Endothelial cell (in vitro differentiated cells): Measurements from ENCODE around the gene KCNJ4. TPM values are rescaled to one million over a fixed set of nuclear protein-coding genes. Genes with fewer than 3 reads are reported as not detected.

ENCODE experiments used
- DNase-seq: peaks from one replicate; pipeline ENCODE4 v3.0.0; 2021; ENCODE audit warnings: low spot score
- H3K27ac Mint-ChIP-seq: one replicate; pipeline ENCODE4 v1.8.0; 2021; ENCODE audit warnings: mixed read lengths, inconsistent platforms; ENCODE audit not compliant: unreplicated experiment
- H3K27me3 Mint-ChIP-seq: one replicate; pipeline ENCODE4 v1.8.0; 2021; ENCODE audit warnings: mild to moderate bottlenecking, moderate library complexity, mixed read lengths, inconsistent platforms; ENCODE audit not compliant: unreplicated experiment
- H3K36me3 Mint-ChIP-seq: one replicate; pipeline ENCODE4 v1.8.0; 2021; ENCODE audit warnings: mild to moderate bottlenecking, low read depth, mixed read lengths, inconsistent platforms; ENCODE audit not compliant: unreplicated experiment
- H3K4me1 Mint-ChIP-seq: one replicate; pipeline ENCODE4 v1.8.0; 2021; ENCODE audit warnings: mild to moderate bottlenecking, mixed read lengths, inconsistent platforms; ENCODE audit not compliant: unreplicated experiment
- H3K4me3 Mint-ChIP-seq: one replicate; pipeline ENCODE4 v1.8.0; 2021; ENCODE audit warnings: mild to moderate bottlenecking, mixed read lengths, inconsistent platforms; ENCODE audit not compliant: unreplicated experiment
- H3K9me3 Mint-ChIP-seq: one replicate; pipeline ENCODE4 v1.8.0; 2021; ENCODE audit warnings: mixed read lengths, inconsistent platforms; ENCODE audit not compliant: unreplicated experiment
- CTCF ChIP-seq: fragments of 200-600 bp; sonication (generic); IDR thresholded peaks from one replicate; pipeline ENCODE4 v1.5.0; 2021; ENCODE audit warnings: antibody characterized with exemption; ENCODE audit not compliant: unreplicated experiment
- total RNA-seq: library from RNA; stranded (reverse); fragmentation: NEBNext Ultra II Directional; extraction: Animal tissue kit (Norgen Biotek cat#: 25700); gene quantifications from one replicate; pipeline ENCODE4 v1.2.1, GENCODE V29; 2021; ENCODE audit not compliant: unreplicated experiment

Gene KCNJ4
- total RNA-seq, 1 donor from 2014 or later: 0.21 TPM

GRCh38 chr22:38450234-38450797 is 4.7 kb downstream of the KCNJ4 start:
- Mint-ChIP-seq H3K4me3 (no peak overlapping the region), H3K9me3 (no peaks in the 10 kb centered on the region), H3K27ac (no peak overlapping the region), H3K27me3 (peaks cover 18% of the 10 kb centered on the region), H3K4me1 (peaks cover 2% of the 10 kb centered on the region), H3K36me3 (peaks cover 6% of the 10 kb centered on the region)
- TF ChIP-seq CTCF: no peak
- no peak for DNase-seq

DNA sequence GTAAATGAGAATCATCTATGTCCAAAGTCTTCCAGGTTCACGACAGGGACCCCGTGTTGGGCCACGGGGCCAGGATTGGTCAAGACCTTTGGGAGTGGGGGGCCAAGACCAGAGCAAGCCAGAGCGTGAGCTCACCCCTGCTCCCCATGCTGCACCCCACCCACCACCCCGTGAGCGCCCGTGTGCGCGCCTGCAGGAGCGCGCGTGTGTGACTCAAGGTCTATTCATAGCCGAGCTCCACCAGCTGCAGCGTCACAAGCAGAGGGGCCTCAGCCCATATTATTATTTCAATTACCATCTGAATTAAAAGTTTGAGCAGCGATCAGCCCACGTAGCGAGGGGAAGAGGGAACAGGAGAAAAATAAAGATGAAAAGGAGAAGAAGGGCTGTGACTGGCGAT is 5.2 kb downstream of the KCNJ4 start:
- Mint-ChIP-seq H3K36me3 (peaks cover 6% of the 10 kb centered on the region), H3K4me1 (peaks cover 2% of the 10 kb centered on the region), H3K4me3 (no peak overlapping the region), H3K27ac (no peak overlapping the region), H3K9me3 (no peaks in the 10 kb centered on the region), H3K27me3 (peaks cover 20% of the 10 kb centered on the region)
- DNase-seq: no peak
- no peak for TF ChIP-seq CTCF

DNA sequence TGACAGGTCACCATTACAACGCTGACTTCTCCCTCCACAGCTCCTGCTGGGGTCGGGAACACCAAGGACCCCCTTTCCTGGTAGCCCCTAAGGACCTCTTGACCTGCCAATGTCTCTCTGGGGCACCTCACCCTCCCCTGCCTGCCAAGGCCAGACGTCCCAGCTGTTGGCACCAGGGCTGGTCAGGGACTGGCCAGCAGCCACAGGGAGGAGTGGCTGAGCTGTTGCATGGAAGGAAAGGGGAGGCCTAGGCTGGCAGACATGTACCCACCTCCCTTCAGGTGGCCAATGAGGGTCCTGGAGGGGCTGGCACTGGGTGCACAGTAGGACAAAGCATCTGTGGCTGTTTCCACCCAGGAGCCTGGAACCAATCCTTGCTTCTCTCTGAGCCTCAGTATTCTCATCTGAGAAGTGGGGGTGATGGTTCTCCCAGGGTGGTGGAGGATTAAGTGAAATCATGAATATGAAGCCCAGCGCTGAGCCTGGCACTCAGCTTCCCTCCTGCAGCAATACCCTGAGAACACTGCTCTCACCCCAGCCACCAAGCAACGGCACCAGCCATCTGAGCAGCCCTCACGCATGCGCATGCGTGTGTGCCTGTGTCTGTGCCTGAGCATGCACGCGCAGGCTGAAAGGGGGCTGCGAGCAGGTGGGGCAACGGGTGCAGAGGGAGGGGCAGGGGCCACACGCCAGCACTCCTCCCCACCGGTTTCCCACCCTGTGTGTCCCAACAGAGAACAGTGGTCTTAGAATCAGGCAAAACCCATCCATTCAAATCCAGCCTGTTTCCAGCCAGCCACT is 5.9 kb downstream of the KCNJ4 start:
- peaks cover 6% of the 10 kb centered on the region for H3K36me3 Mint-ChIP-seq
- H3K9me3 Mint-ChIP-seq: no peaks in the 10 kb centered on the region
- H3K4me3 Mint-ChIP-seq: no peak overlapping the region
- H3K4me1 Mint-ChIP-seq: peaks cover 2% of the 10 kb centered on the region
- H3K27me3 Mint-ChIP-seq: peaks cover 16% of the 10 kb centered on the region
- H3K27ac Mint-ChIP-seq: no peak overlapping the region
- DNase-seq: no peak
- no peak for TF ChIP-seq CTCF

- Mint-ChIP-seq H3K36me3 (no peaks in the 10 kb centered on the region), H3K4me3 (no peak overlapping the region), H3K27ac (no peak overlapping the region), H3K27me3 (peaks cover 9% of the 10 kb centered on the region), H3K9me3 (no peaks in the 10 kb centered on the region), H3K4me1 (no peaks in the 10 kb centered on the region)
- no peak for TF ChIP-seq CTCF
- DNase-seq: no peak
These were observed 8.9 kb downstream of the KCNJ4 start for GRCh38 chr22:38446018-38446601.

- Mint-ChIP-seq H3K27me3 (peaks cover 6% of the 10 kb centered on the region), H3K36me3 (peaks cover 4% of the 10 kb centered on the region), H3K4me3 (no peak overlapping the region), H3K9me3 (no peaks in the 10 kb centered on the region), H3K27ac (no peak overlapping the region), H3K4me1 (no peaks in the 10 kb centered on the region)
- TF ChIP-seq CTCF: no peak
- no peak for DNase-seq
These were observed 10.2 kb downstream of the KCNJ4 start for GRCh38 chr22:38444783-38445182.
